GM18526 (cell line): ENCODE measurements around the gene DDX55.

ENCODE experiments used
- POLR2A ChIP-seq: IDR thresholded peaks from 3 replicates; pipeline ENCODE4 v1.6.1; 2011; ENCODE audit not compliant: insufficient read length; ENCODE audit errors: extremely low read depth

The DDX55 gene

GRCh38 chr12:123656392-123656791, 54.5 kb downstream of the DDX55 start:
- TF ChIP-seq POLR2A, result no peak

GRCh38 chr12:123657211-123657610, 55.3 kb downstream of the DDX55 start:
- no peak for TF ChIP-seq POLR2A

GRCh38 chr12:123659996-123660727, 58.3 kb downstream of the DDX55 start:
- TF ChIP-seq POLR2A, result no peak

GRCh38 chr12:123667771-123668170, 65.9 kb downstream of the DDX55 start:
- no peak for TF ChIP-seq POLR2A
